ENCODE results near the gene CEMP1. TPM values are rescaled to one million over a fixed set of nuclear protein-coding genes. Genes with fewer than 3 reads are reported as not detected.
"Not testable (repeated sequence)": the region's sequence is repeated elsewhere in the genome, so short reads cannot be mapped to it uniquely, and the experiment has no call there.

Gene CEMP1, protein sequence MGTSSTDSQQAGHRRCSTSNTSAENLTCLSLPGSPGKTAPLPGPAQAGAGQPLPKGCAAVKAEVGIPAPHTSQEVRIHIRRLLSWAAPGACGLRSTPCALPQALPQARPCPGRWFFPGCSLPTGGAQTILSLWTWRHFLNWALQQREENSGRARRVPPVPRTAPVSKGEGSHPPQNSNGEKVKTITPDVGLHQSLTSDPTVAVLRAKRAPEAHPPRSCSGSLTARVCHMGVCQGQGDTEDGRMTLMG
- total RNA-seq (2014; rRNA removed; shearing (Covaris generic)) = not detected in 2 replicates

DNA sequence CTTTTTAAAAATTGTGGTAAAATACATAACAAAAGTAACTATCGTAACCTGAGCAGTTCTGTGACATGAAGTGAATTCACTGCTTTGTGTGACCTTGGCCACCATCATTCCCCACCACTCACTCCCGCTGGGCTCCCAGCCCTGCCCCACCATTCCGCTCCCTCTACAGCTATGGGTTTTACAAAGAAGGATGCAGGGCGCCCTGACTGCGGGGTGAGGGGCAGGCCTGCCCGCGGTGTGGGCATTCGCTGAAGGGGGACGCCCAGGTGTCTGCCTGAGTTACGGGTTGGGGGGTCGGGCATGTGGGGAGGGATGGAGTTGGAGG lies at the start of gene CEMP1:
Gene CEMP1 (minus strand): TSS at position 38 of the 325 bp plus-strand sequence. CDS start 335 bp downstream, outside the sequence.
- Histone ChIP-seq H3K27me3 (ENCODE audit: control insufficient read depth, insufficient read depth, low read length) (no peaks in the 10 kb centered on the region), H3K4me3 (ENCODE audit: insufficient read depth, low read depth, low read length) (peak within 1 kb of the TSS; percentile 76), H3K36me3 (replicated peaks; ENCODE audit: control insufficient read depth, insufficient read depth, low read length) (no peaks in the 10 kb centered on the region; the same call in 1 of the 2 replicates)
- DNase-seq = peak; percentile 84

DNA sequence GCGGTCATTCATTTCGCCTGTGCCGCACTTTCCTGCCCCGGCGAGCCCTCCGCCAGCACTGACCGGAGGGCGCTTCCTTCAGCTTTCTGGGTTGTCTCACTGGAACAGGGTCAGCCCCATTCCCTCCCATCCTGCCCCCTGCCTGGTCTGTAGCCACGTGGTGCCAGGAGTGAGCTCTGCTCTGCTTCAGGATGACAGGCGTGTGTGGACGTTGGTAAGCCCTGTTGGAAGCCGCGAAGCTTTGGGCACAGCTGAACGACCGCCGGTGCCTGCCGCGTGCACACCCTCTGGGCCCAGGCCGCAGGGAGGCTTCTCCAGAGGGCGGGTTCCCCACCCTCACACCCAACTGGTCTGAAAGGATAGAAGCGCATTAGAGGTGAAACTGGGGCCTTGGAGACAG lies 49.6 kb upstream of the CEMP1 start:
- not testable (repeated sequence) for H3K4me3 ChIP-seq (ENCODE audit: insufficient read depth, low read depth, low read length); H3K27me3 ChIP-seq (ENCODE audit: control insufficient read depth, insufficient read depth, low read length); DNase-seq; H3K36me3 ChIP-seq (replicated peaks; ENCODE audit: control insufficient read depth, insufficient read depth, low read length)

DNA sequence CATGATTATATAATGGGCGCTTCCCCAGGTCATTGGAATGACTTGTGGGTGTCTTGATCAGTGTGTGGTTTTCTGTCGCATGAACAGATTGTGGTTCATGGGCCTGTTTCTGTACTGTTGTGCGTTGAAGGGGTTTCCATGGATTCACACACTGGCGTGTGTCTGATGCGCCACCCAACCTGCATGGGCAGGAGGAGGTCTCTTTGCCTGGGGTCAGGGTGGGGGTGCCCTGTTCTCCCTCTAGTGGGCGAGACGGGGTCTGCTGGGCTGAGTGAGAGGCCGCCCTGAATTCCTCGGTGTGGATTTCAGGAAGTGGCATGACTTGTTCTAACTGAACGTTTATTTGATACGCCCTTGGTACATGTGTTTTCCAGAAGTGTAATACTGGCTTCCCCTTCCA lies 48.9 kb upstream of the CEMP1 start:
- not testable (repeated sequence) for H3K27me3 ChIP-seq (ENCODE audit: control insufficient read depth, insufficient read depth, low read length); H3K4me3 ChIP-seq (ENCODE audit: insufficient read depth, low read depth, low read length); DNase-seq; H3K36me3 ChIP-seq (replicated peaks; ENCODE audit: control insufficient read depth, insufficient read depth, low read length)

DNA sequence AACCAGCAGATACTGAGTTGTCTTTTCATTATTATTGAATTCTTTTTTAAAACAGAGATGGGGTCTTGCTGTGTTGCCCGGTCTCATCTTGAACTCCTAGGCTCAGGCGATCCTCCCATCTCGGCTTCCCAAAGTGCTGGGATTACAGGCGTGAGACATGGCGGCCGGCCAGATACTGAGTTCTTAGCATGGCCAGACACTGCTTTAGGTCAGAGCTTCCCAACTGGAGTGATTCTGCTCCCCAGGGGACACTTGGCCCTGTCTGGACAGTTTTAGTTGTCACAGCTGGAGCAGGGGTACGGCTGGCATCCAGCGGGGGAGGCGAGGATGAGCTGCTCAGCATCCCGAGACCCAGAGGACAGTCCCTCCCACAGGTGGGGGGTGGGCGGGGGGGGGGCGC lies 47.7 kb upstream of the CEMP1 start:
- not testable (repeated sequence) for H3K27me3 ChIP-seq (ENCODE audit: control insufficient read depth, insufficient read depth, low read length); DNase-seq; H3K4me3 ChIP-seq (ENCODE audit: insufficient read depth, low read depth, low read length); H3K36me3 ChIP-seq (replicated peaks; ENCODE audit: control insufficient read depth, insufficient read depth, low read length)

DNA sequence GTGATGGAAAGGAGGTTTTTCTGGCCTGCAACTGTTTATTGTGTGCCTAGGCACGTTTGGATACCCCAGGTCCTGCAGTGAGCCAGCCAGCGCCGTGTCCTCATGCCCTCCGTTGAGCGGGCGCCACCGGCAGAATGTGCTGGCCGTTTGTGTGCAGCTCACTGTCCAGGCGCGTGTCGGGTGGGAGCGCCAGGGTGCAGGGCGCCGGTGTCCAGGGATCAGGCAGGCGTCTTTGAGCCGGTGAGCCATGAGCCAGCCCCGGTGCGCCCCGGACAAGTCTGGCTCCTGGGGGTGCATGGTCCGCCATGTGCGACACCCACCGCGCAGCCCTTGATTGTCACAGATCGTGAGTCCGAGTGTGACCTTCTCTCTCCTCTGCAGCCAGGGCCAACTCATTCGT lies 45.8 kb upstream of the CEMP1 start:
- H3K4me3 ChIP-seq (ENCODE audit: insufficient read depth, low read depth, low read length); H3K27me3 ChIP-seq (ENCODE audit: control insufficient read depth, insufficient read depth, low read length); DNase-seq; H3K36me3 ChIP-seq (replicated peaks; ENCODE audit: control insufficient read depth, insufficient read depth, low read length): not testable (repeated sequence)

DNA sequence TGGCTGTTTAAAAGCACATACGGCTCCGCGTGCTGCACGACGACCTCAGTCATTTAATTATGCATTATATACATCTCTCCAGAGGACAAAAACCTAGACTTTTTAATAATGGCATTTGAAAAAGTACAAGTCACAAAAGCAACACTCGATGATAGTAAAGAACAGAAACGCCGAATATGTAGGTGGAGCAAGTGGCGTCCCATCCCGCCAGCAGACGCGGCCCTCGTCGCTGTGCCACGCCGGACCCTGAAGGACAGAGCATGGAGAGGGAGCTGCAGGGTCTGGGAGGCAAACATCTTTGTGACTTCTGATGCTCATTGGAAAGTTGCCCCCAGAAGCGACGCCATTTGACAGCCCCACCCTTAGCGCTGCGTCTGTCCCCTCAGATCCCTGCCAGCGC lies 44.6 kb upstream of the CEMP1 start:
- H3K36me3 ChIP-seq (replicated peaks; ENCODE audit: control insufficient read depth, insufficient read depth, low read length); DNase-seq; H3K4me3 ChIP-seq (ENCODE audit: insufficient read depth, low read depth, low read length); H3K27me3 ChIP-seq (ENCODE audit: control insufficient read depth, insufficient read depth, low read length): not testable (repeated sequence)

DNA sequence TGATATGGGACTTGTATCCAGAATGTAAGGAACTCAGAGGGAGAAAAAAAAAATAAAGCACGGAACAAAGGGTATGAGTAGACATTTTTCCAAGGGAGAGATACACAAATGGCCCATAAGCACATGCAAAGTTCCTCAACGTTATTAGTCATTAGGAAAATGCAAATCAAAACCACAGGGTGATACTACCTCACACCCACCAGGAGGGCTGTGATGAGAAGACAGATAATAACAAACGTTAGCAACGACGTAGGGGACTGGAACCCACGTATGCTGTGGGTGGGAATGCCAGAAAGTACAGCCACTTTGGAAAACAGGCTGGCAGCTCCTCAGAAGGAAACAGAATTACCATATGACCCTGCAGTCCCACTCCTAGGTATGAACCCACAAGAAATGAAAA lies 41.5 kb upstream of the CEMP1 start:
- not testable (repeated sequence) for DNase-seq; H3K36me3 ChIP-seq (replicated peaks; ENCODE audit: control insufficient read depth, insufficient read depth, low read length); H3K4me3 ChIP-seq (ENCODE audit: insufficient read depth, low read depth, low read length); H3K27me3 ChIP-seq (ENCODE audit: control insufficient read depth, insufficient read depth, low read length)

DNA sequence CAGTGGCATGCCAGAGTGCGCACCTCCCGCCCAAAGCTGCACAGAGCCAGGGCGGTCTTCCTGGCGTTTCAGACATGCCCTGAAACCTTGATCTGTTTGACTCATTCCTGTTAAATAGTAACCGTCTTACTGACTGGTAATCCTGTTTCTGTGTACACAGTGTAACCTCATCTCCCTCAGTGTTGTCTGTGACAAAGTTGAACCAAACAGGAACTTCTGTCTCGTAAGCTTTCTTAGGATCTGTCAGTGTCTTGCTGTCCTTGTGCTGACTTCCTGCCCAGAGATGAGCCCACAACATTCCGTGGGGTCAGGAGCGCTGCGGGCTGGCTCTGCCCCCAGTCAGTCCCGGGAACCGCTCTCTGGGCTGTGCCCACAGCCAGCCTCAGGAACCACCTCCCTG lies 37.4 kb upstream of the CEMP1 start:
- not testable (repeated sequence) for DNase-seq; H3K36me3 ChIP-seq (replicated peaks; ENCODE audit: control insufficient read depth, insufficient read depth, low read length); H3K27me3 ChIP-seq (ENCODE audit: control insufficient read depth, insufficient read depth, low read length); H3K4me3 ChIP-seq (ENCODE audit: insufficient read depth, low read depth, low read length)

DNA sequence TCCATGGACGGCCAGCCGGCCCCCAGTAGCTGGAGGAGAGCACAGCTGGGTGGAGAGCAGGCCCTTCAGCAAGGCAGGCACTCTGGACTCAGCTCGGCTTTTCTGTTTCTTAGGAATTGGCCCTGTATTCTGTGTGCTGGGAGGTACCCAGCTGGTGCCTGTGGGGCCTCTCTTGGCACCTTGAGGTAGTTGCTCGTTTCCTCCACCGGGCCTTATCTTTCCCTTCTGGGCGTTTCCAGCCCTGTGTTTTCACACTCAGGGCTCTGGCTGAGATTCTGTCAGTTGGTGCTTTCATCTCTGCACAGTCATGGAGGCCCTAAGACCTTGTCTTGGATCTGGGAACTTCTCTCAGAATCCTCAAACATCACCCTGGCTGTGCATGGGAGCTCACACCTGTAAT lies 36.3 kb upstream of the CEMP1 start:
- not testable (repeated sequence) for H3K36me3 ChIP-seq (replicated peaks; ENCODE audit: control insufficient read depth, insufficient read depth, low read length); DNase-seq; H3K27me3 ChIP-seq (ENCODE audit: control insufficient read depth, insufficient read depth, low read length); H3K4me3 ChIP-seq (ENCODE audit: insufficient read depth, low read depth, low read length)

DNA sequence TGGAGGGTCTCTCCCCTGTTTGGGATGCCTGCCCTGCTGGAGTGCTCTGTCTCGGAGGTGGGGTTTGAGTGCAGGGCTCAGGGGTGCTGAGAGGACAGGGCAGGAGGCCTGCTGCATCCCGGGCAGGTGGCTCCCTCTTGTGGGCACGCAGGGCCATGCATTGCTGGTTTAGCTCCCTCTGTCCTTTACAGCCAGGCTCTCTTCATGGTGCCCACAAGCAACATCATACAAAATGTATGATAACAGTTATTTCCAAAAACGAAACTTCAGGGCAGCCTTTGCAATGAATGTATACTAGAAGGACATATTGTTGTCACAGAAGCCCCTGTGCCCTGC lies 29.6 kb upstream of the CEMP1 start:
- not testable (repeated sequence) for H3K4me3 ChIP-seq (ENCODE audit: insufficient read depth, low read depth, low read length); H3K36me3 ChIP-seq (replicated peaks; ENCODE audit: control insufficient read depth, insufficient read depth, low read length); DNase-seq; H3K27me3 ChIP-seq (ENCODE audit: control insufficient read depth, insufficient read depth, low read length)

DNA sequence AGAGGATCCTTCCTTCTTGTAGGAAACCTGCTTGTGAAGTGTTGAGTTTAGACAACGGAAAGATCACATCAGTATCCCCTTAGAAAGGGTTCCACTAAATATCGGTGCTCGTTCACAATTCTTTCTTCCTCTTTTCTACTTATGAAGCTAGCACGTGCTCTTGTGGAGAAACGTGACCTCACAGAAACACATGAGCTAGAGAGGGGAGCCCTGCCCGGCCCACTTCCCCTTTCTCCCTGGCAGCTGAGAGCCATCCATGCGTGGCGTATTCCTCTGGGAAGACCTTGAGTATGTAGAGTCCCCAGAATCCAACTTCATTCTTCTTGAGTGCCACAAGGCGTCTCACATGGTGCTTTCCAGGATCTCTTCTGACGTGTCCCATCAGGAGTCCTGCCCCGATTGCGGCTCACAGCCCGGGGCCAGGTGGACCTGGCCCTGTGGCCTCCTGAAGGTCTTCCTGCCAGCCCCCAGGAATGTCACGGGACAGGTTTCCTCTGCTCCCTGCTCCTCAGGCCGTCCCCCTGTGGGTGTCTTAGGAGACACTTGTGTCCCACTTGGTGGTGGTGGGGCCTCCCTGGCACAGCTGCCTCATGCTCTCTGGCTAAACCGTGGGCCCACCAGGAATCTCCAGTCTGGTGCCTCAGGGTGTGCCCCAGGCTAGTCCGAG lies 29.1 kb upstream of the CEMP1 start:
- not testable (repeated sequence) for H3K4me3 ChIP-seq (ENCODE audit: insufficient read depth, low read depth, low read length); H3K36me3 ChIP-seq (replicated peaks; ENCODE audit: control insufficient read depth, insufficient read depth, low read length); H3K27me3 ChIP-seq (ENCODE audit: control insufficient read depth, insufficient read depth, low read length); DNase-seq

DNA sequence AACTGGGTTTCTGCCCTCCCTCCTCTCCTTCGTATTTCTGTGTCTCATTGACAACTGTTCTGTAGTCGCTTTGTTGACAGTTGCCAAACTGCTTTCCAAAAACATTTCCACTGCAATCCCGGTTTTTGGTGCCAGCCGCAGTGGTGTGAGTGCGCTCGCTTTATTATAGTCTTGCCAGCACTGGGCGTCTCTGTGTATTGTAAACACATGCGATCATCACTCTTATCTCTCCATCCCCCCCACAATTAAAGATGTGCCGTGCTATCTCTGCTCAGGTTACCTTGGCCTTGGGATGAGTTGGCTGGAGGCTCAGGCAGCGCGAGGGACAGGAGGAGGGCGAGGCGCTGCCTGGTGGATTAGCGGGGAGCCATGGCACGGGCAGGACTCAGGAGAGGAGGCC lies 25.9 kb upstream of the CEMP1 start:
- H3K36me3 ChIP-seq (replicated peaks; ENCODE audit: control insufficient read depth, insufficient read depth, low read length); H3K4me3 ChIP-seq (ENCODE audit: insufficient read depth, low read depth, low read length); DNase-seq; H3K27me3 ChIP-seq (ENCODE audit: control insufficient read depth, insufficient read depth, low read length): not testable (repeated sequence)

DNA sequence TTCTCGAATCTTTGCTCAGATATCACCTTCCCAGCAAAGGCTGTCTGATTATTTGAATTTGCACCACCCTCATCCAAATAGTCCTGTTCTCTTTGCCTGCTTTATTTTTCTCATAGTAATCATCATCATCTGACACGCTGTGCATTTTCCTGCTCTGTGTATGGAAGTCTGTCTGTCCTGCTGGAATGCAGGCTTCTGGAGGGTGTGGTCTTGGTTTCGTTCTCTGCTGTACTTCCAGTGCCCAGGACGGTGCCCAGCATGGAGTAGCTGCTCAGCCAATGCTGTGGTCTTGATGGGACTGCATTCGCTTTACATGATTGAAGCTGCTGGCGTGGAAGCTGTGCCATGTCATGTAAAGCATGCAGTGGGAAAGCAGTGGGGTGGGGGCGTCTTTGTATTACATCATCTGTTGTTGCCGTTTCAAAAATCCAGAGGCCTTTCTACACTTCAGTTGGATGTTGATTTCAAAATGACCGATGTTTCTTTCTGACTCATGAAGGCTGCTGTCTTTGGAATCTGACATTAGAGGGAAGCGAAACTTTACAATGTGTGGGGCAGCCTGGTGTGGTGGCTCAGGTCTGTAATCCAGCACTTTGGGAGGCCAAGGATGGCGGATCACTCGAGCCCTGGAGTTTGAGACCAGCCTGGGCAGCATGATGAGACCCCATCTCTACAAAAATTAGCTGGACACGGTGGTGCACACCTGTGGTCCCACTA lies 23.7 kb upstream of the CEMP1 start:
- not testable (repeated sequence) for H3K27me3 ChIP-seq (ENCODE audit: control insufficient read depth, insufficient read depth, low read length); H3K36me3 ChIP-seq (replicated peaks; ENCODE audit: control insufficient read depth, insufficient read depth, low read length); H3K4me3 ChIP-seq (ENCODE audit: insufficient read depth, low read depth, low read length); DNase-seq

DNA sequence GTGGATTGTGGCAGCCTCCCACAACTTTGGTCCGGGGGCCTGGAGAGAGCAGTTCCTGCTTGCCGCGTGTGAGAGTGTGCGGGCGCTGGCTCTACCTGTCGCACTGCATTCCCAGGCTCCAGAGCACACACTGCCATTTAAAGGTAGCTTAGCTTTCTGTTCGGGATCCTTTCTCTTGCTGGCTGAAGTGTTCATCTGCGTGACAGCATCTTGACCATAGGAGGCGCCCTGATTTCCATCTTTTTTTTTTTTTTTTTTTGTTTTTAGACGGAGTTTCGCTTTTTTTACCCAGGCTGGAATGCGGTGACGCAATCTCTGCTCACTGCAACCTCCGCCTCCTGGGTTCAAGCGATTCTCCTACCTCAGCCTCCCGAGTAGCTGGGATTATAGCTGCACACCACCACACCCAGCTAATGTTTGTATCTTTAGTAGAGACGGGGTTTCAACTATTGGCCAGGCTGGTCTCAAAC lies 20.2 kb upstream of the CEMP1 start:
- H3K36me3 ChIP-seq (replicated peaks; ENCODE audit: control insufficient read depth, insufficient read depth, low read length); H3K4me3 ChIP-seq (ENCODE audit: insufficient read depth, low read depth, low read length); H3K27me3 ChIP-seq (ENCODE audit: control insufficient read depth, insufficient read depth, low read length); DNase-seq: not testable (repeated sequence)

DNA sequence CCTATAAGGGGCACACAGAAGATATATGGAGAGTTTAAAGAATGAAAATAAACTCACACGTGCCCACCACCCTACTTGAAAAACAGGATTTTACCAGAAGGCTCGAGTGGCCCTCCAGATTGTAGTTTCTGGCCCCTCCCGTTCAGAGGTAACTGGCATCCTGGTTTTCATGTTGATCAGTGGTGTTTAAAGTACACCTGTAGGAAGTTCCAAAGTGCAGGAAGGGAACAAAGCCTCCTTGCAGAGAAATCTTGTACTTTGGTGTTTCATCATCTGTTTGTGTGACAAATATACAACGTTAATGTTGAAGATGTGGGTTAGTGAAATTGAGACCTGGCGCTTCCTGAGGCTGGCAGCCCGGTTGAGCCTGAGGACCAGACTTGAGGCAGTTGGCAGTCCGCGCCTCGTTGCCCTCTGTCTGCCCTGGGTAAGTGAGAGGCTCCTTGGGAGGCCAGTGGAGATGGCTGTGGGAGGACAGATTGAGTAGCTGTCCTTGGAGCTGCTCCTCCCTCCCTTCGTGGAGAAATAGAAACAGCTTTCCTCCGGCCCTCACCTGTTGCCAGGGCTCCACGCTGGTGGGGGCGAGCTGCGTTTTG lies 19.2 kb upstream of the CEMP1 start:
- H3K27me3 ChIP-seq (ENCODE audit: control insufficient read depth, insufficient read depth, low read length); DNase-seq; H3K36me3 ChIP-seq (replicated peaks; ENCODE audit: control insufficient read depth, insufficient read depth, low read length); H3K4me3 ChIP-seq (ENCODE audit: insufficient read depth, low read depth, low read length): not testable (repeated sequence)

Measured in H7 (cell line).